ENCODE results near the gene ARAP3. TPM values are rescaled to one million over a fixed set of nuclear protein-coding genes. Genes with fewer than 3 reads are reported as not detected.

The ARAP3 gene
- total RNA-seq, 1 experiment from 2014 or later = 27.6 TPM

DNA sequence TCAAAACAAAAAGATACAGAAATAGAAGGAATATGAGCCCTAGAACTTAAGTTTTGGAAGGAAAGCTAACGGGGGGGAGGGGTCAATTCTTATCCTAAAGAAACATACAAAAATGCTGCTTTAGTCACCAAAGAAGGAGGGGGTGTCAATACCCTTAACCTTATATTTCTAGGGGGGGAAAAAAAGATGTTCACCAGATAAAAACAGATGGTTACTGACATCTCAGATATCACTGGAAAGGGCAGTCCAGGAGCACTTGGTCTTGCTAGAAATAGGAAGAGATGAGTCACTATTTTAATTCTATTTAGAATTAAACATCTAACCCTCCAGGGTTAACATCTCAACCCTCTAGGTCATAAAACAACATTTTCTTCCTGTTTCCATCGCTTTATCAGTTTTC, 64.9 kb downstream of the ARAP3 start:
- Mint-ChIP-seq H3K27ac (no peak overlapping the region; a peak in 1 of 7 replicates), H3K4me1 (peaks cover 39 to 48% of the 10 kb centered on the region in 2 experiments), H3K9me3 (peaks cover 0 to 3% of the 10 kb centered on the region in 2 experiments; a peak in 1 of 5 replicates), H3K4me3 (peak overlapping the region; percentile 91 to 98), H3K27me3 (ENCODE audit: low read depth) (no peaks in the 10 kb centered on the region), H3K36me3 (ENCODE audit: insufficient read depth in 1 of 3, low read depth in 3 of 3) (peaks cover 3 to 20% (median 12%) of the 10 kb centered on the region in 3 experiments; a peak in 5 of 7 replicates)
- Histone ChIP-seq H3K14ac (ENCODE audit: insufficient read depth, low read length) (no peak overlapping the region), H2BK12ac (ENCODE audit: insufficient read length, low read depth, low read length) (no peak overlapping the region), H3K27ac (ENCODE audit: insufficient read length, low read depth, low read length) (no peak overlapping the region), H3K27me3 (ENCODE audit: insufficient read depth, low read length) (no peaks in the 10 kb centered on the region), H3K79me2 (ENCODE audit: insufficient read depth, low read length) (peaks cover 15% of the 10 kb centered on the region; the same call in 1 of the 2 replicates), H3K9ac (ENCODE audit: extremely low read depth, insufficient read length, low read length) (no peak overlapping the region), H4K20me1 (ENCODE audit: control insufficient read depth, insufficient read depth, insufficient read length) (no peaks in the 10 kb centered on the region), H3K23me2 (ENCODE audit: insufficient read length, low read depth, low read length, poor library complexity, severe bottlenecking) (no peaks in the 10 kb centered on the region), H3T11ph (ENCODE audit: low read length) (no peak overlapping the region), H3K18ac (ENCODE audit: insufficient read length, low read depth, low read length) (no peak overlapping the region), H3K23ac (ENCODE audit: insufficient read length, low read depth, low read length) (no peak overlapping the region), H2AK5ac (ENCODE audit: insufficient read length, low read length) (no peak overlapping the region), H4K8ac (replicated peaks; ENCODE audit: insufficient read length, low read depth, low read length) (no peak overlapping the region), H3K79me1 (ENCODE audit: insufficient read depth, low read depth, low read length, poor library complexity, severe bottlenecking) (no peaks in the 10 kb centered on the region), H2AFZ (ENCODE audit: low read length) (no peak overlapping the region), H3K56ac (ENCODE audit: insufficient read length, low read depth, low read length) (no peak overlapping the region), H3K4ac (ENCODE audit: low read depth, low read length) (no peak overlapping the region), H2BK20ac (ENCODE audit: low read depth, low read length, poor library complexity, severe bottlenecking) (no peak overlapping the region), H3K4me1 (ENCODE audit: insufficient read depth, low read length) (peaks cover 2% of the 10 kb centered on the region), H4K5ac (ENCODE audit: insufficient read length, low read depth, low read length) (no peak overlapping the region), H3K4me2 (ENCODE audit: insufficient read depth, insufficient read length, low read length) (peak overlapping the region; percentile 86), H3K9me3 (ENCODE audit: control insufficient read depth, low read depth, low read length) (no peaks in the 10 kb centered on the region), H4K91ac (ENCODE audit: insufficient read length, low read depth, low read length) (no peak overlapping the region), H2BK5ac (ENCODE audit: insufficient read length, low read length) (no peak overlapping the region), H2BK15ac (ENCODE audit: low read depth, low read length) (no peak overlapping the region), H2BK120ac (ENCODE audit: low read depth, low read length, poor library complexity, severe bottlenecking) (no peak overlapping the region)
- DNase-seq = no peak
- TF ChIP-seq, protein P1, sequence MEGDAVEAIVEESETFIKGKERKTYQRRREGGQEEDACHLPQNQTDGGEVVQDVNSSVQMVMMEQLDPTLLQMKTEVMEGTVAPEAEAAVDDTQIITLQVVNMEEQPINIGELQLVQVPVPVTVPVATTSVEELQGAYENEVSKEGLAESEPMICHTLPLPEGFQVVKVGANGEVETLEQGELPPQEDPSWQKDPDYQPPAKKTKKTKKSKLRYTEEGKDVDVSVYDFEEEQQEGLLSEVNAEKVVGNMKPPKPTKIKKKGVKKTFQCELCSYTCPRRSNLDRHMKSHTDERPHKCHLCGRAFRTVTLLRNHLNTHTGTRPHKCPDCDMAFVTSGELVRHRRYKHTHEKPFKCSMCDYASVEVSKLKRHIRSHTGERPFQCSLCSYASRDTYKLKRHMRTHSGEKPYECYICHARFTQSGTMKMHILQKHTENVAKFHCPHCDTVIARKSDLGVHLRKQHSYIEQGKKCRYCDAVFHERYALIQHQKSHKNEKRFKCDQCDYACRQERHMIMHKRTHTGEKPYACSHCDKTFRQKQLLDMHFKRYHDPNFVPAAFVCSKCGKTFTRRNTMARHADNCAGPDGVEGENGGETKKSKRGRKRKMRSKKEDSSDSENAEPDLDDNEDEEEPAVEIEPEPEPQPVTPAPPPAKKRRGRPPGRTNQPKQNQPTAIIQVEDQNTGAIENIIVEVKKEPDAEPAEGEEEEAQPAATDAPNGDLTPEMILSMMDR (conservative IDR thresholded peaks at IDR 0.05) = no peak
- no CpG with 5 or more reads among the region's 2 CpGs for WGBS (ENCODE audit: extremely low coverage, insufficient read length, low lambda C conversion rate)

All from H9 (cell line).